NCI-H2029 treated with DMSO at 0.1 percent for 48 hours (cell line): ENCODE results near the gene DUSP6.

Source experiments
- DNase-seq: peaks from one replicate; lab custom pipeline; 2025; lab: John Stamatoyannopoulos, UW

Gene DUSP6

GRCh38 chr12:89328151-89329030, 23.9 kb downstream of the DUSP6 start:
- no peak for DNase-seq

- no peak for DNase-seq
Observed at GRCh38 chr12:89327486-89328094, 24.7 kb downstream of the DUSP6 start.

- no peak for DNase-seq
Observed at GRCh38 chr12:89326239-89327040, 25.9 kb downstream of the DUSP6 start.

- DNase-seq: no peak
Observed at GRCh38 chr12:89325495-89325894, 26.8 kb downstream of the DUSP6 start.

- DNase-seq: no peak
Observed at GRCh38 chr12:89324437-89324836, 27.9 kb downstream of the DUSP6 start.

- no peak for DNase-seq
Observed at GRCh38 chr12:89323568-89324218, 28.6 kb downstream of the DUSP6 start.

- DNase-seq: no peak
Observed at GRCh38 chr12:89320735-89321134, 31.6 kb downstream of the DUSP6 start.

GRCh38 chr12:89319606-89320005, 32.7 kb downstream of the DUSP6 start:
- DNase-seq: no peak

- no peak for DNase-seq
Observed at GRCh38 chr12:89319122-89319521, 33.2 kb downstream of the DUSP6 start.

- no peak for DNase-seq
Observed at GRCh38 chr12:89316705-89317139, 35.6 kb downstream of the DUSP6 start.

- no peak for DNase-seq
Observed at GRCh38 chr12:89314060-89314761, 38.1 kb downstream of the DUSP6 start.

- no peak for DNase-seq
Observed at GRCh38 chr12:89311703-89312293, 40.5 kb downstream of the DUSP6 start.

- no peak for DNase-seq
Observed at GRCh38 chr12:89309815-89310214, 42.5 kb downstream of the DUSP6 start.

GRCh38 chr12:89309440-89309802, 42.9 kb downstream of the DUSP6 start:
- DNase-seq: no peak

- DNase-seq: peak; percentile 21
Observed at GRCh38 chr12:89307474-89308253, 44.6 kb downstream of the DUSP6 start.

GRCh38 chr12:89306827-89307473, 45.4 kb downstream of the DUSP6 start:
- DNase-seq: no peak

GRCh38 chr12:89305373-89305772, 46.9 kb downstream of the DUSP6 start:
- DNase-seq: peak; percentile 14

- no peak for DNase-seq
Observed at GRCh38 chr12:89299931-89300330, 52.4 kb downstream of the DUSP6 start.

GRCh38 chr12:89299417-89299816, 52.9 kb downstream of the DUSP6 start:
- no peak for DNase-seq
